Endometrium (tissue), 2 donors: ENCODE measurements around the gene QPCT.

ENCODE experiments used
- FAIRE-seq: peaks from 2 replicates; lab custom pipeline; 2012; peaks lifted over from hg19 to GRCh38; lab: Jason Lieb, UNC
- donor health status: control.
- donor health status: control.

Gene QPCT

DNA sequence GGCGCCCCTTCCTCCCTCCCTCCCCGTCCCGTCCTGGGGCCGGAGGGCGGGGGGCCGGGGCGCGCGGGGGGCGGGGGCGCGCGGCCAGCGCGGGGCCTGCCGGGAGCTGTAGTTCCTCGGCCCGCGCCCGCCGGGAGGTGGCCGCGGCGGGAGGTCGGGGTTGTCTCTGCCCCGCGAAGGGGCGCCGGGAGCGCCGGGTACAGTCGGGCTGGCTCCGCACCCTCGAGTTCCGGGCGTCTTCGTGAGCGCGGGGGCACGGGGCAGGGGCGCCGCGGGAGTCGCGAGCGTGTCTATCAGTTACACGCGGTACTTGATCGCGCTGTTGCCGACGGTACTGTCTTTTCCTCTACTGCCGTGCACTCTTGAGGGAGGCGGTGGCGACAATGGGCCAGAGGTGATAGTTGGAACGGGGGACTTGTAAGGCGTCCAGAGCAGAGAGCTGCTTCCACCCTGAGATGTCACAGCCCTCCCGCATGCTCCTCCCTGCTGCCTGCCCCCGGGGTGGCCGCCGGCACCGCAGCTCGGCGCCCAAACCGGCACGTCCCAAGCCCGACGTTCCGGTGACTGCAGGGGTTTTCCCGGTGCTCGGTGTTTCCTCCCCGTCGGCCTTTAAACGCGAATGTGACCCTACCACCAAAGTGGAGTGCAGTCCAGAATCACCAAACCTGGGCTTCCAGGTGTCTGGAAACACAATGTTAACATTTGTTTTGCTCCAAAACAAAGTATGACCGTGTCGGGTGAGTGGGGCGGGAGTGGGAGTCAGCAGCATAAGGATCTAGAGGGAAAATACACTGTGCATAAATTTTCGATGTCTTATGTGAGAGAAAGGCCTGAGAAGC lies 19.4 kb upstream of the QPCT start, which contains the start of gene PRKD3:
Gene PRKD3 (minus strand): TSS at position 48 of the 839 bp plus-strand sequence. CDS start 8,309 bp downstream, outside the sequence.
- no peak for FAIRE-seq

DNA sequence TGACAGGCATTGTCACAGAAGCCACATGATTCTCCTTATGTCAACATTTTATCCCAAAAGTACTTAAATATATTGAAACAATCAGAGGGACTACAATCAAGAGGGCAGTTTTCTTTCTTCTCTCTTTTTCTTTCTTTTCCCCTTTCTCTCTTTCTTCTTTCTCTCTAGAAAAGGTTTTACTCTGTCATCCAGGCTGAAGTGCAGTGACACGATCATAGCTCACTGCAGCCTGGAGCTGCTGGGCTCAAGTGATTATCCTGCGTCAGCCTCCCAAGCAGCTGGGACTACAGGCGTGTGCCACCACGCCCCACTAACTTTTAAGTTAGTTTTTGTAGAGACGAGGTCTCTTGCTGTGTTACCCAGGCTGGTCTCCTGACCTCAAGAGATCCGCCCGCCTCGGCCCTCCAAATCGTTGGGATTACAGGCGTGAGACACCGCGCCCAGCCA lies 18.8 kb upstream of the QPCT start:
- no peak for FAIRE-seq

DNA sequence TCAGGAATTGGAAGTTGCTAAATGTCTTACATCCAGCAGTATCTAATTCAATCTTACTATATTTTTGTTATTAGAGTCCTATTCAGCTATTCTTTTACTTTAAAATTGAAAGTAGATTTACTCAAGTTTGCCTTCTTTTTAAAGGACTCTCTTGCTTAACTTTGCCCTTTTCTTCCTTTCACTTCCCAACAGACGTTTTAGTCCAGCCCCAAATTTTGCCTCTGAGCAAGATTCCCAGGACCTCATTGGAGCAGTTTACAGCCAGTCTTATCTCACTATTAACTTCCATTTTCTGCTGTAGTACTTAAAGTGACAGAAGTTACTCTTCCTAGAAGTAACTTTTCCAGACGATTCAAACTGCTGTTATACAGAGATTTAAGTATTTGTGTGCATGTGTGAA lies 18.1 kb upstream of the QPCT start:
- FAIRE-seq, result peak; percentile 33

DNA sequence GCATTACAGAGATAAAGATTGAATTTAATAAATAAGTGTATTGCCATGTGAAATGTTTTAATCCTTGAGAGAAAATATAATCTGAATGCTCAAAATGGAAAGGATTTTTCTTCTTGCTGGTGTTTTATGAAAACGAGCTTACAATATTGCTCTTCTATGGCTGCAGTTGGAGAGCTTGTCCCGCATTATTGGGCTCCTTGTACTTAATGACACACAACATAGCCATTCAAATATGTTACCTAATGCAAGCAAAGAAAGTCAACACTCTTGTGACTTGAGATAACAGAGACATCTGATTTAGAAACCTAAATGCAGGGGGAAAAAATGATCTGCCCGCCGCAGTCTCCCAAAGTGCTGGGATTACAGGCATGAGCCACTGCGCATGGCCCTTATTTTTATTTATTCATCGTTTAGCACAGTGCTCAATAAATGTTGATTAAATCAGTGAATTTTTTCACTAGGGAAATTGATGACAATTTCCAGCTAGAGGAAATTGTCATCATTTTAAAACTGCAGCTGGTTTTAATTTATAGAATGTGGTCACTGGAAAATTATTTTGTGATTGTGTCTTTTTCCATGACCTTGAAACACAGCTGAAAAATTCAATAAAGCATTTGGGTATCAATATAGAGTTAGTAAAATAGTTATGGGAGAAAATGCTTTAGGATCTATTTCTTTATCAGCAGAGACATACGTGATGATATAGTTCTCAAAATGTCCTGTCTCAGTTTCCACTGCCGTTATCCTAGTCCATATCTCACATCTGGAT lies 17.4 kb upstream of the QPCT start:
- FAIRE-seq, result no peak

DNA sequence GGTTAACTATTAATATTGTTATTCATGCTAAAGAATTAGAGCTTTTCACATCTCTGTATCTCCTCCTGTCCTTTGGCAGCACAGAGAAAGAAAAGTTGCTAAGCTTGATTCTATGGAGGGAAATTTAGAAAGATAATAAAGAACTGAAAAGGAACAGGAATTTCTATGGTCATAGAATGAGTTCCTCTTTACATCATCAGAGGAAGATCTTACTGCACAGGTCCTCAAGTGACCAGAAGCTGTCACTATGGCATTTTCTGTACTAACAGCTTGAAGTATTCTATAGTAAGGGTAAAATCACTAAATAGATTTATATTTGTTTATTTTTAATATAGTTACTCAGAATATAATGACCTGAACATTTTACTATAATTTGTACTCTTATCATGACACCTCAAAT lies 13.7 kb upstream of the QPCT start:
- FAIRE-seq, result no peak

DNA sequence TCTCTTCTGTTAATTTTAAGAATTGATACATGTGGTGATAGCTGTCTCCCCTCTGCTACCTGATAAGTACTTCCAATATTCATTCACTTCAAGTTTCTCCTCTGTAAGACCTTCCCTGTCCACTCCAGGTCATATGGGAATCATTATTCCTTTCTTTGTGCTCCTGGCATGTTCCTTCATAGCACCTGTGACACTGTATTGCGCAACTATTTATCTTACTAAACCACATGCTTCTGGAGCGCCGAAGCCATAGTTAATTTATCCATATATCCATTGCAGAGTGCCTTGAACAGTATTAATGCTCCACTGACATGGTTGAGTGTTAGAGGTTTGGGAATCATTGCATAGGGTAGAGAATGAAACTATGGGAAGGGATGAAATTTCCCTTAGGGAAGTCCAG lies 11.9 kb upstream of the QPCT start:
- FAIRE-seq, result no peak

DNA sequence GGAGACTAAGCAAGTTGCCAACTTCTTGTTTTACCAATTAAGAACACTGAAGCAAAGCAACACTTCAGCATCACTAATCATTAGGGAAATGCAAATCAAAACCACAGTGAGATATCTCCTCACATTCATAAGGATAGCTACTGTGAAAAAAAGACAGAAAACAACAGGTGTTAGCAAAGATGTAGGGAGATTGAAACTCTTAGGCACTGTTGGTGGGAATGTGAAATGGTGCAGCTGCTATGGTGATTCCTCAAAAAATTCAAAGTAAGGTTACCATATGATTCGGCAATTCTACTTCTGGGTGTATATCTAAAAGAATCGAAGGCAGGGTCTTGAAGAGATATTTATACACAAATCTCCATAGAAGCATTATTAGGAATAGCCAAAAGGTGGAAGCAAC lies 11.2 kb upstream of the QPCT start:
- no peak for FAIRE-seq

DNA sequence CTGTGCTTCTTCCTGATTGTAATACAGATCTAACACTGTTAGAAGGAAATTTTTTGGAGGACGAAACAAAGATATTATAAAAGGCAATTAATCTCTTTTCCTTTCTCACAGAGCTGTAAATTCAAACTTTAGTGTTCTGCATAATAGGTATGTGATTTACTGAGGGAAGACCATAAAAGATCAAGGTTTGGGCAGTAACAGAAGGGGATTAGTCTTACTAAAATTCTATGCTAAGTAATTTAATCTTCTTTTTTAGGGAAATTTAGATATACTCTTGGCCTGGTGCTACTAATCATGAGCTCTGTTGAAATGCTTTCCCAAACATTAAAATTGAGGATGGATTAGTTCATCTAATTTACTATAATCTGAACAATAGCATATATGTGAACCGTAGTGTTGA lies 8.8 kb upstream of the QPCT start:
- no peak for FAIRE-seq

DNA sequence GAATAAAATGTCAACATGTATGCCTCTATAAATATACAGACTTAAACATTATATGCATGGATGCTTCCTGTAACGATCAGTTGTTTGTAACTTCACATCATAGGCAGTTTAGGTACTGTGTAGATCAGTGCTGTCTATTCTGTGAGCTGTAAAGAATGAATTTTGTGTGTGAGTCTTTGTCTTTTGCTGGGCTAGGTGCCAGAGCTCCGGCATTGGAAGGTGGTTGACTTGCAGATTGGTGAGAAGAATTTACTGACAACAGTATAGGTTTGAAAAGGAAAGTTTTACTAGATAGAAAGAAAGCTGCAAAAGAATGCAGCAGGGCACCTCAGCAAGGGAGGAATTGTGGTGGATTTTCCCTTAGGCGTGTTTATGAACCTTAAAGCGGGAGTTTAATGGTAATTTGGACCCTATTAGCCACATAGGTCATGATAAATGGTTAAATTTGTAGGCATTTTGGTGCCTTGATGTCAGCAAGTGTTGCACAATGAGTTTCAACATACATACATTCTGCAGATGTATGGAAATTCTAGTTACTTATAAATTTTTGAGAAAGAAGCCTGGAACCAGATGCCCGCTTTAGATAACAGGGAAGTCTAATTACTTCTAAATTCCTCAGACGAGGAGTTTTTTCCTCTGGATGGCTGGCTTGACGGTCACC lies 6.7 kb upstream of the QPCT start:
- no peak for FAIRE-seq

DNA sequence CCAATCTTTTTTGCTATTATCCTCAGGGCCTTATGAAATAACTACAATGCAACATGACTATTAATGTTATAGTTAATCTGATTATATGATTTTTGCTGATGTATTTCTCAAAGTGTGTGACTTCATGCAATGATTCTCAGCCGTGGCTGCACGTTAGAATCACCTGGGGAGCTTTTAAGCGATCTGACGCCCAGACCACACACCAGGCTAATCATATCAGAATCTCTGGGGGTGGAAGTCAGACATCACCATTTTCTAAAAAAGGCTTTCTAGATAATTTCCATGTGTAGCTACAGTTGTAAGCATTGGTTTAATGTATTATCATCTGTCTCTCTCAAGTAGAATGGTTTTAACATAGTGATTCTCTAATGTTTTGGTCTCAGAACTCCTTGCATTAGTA lies 5.5 kb upstream of the QPCT start:
- FAIRE-seq, result no peak

DNA sequence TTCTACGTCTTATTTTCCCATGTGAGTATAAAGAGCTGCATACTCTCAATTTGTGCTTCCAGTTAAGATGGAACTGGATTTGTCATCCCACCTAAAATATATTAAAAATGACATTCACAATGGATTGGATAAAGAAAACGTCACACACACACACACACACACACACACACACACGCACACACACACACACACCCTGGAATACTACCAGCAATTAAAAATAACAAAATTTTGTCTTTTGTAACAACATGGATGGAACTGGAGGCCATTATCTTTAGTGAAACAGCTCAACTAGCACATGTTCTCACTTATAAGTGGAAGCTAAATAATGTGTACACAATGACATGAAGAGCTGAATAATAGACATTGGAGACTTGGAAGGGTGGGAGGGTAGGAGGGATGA lies 3.8 kb upstream of the QPCT start:
- no peak for FAIRE-seq

DNA sequence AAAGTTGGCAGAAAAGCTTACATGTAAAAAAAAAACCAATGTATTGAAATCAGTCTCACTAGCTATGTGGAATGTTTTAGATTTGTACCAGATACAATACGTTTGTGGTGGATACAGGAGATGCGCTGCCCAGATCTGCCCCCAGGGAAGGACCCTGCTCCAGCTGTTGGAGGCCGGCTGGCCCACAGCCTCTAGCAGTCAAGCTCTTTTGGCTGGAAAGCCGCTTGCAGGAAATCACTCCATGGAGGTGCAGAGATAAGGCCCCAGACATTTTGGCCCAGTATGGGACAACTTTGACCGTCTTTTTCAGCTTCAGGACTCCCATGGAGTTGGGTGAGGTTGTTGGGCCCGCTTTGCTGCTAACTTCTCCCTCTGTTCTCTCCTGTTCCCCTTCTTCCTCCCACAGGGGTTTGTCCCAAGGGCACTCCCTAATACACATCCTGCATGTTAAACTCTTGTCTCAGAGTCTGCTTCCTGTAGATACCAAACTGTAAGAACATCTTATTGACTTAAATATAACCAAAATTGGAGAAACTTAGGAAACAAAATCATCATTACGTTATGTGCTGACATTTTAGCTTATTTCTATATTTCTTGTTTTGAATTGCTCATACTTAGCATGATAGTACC lies 1.7 kb upstream of the QPCT start:
- no peak for FAIRE-seq

DNA sequence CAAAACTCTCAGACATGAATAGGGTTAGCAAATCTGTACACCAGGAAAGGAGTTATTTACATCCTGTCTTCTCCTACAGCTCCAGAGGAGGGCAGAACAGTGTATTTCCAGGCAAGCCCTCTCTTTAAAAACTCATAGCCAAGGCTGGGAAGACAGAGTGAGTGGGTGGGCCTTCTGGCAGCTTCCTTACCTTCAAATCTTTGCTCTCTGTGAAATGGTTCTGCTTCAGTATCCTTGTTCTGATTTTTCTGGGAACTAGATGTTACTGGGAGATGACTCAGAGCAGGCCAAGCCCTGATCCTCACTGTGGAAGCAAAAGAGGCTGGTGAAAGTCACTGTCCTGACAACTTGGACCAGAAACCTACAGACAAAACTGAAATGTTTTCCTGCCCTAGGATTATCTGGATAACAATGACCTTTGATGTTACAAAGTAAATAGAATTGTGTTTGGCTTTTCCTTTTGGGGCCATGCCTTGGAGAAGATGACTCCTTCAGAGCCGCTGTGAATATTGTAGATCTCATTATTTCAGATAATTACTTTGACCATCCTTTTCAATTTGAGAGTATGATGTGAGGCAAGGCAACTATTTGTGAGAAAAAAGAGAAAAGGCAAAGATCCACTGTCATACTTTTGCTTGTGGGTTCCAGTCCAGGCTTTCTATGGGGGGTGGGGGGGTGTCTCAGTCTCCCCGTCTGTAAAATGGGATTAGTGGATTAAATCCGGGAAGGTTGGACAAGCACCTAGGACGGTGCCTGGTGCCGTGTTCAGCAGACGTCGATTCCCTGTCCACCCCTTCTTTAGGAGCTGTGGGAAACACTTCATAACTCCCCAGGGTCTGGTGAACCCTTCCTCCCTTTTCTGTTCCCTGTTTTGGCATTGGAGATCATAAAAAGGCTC lies 644 bp upstream of the QPCT start:
- no peak for FAIRE-seq

DNA sequence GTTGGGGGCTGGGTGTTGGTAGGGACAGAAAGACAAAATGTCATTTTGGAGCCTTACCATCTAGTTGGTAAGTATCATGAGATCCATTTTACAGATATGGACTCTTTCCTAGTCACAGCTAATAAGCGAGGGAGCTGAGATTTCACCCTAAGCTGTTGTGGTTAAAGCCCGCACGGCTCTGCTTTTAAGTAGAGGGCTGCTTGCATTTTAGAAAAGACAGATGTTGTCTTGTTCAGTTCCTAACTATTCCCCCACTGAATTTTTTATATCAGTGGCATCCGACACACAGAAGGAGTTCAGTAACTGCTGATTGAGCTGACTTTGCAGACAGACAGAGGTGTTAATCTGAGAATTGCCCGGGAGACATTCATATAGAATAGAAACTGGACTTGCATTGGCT lies 3.7 kb downstream of the QPCT start:
- FAIRE-seq, result no peak

DNA sequence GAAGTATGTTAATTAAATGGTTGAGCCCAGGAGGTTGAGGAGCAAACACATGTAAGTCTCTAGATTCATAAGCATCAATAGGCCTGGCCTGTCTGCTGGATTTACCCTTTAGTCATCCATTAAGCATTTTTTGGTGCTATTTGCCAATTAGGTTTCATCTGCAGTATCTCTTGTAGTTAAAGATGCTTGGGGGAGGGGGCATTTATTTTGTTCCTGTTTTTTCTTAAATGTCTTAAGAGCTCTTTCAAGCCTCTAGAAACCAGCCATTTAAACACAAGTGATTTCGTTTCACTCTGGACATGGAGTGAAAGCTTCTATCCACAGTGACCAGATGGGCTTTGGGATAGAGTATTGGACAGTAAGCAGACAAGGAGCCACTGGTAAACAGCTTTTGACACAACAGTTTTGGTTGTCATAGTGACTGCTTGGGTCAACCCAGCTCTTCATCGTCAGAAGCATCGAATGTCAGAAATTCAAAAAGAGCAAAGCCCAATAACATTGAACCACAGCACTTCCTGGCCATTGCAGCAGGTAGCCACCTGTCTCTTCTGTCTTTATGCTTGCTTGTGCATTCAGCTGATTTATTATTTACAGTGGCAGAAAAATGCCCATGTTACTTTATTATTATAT lies 4.9 kb downstream of the QPCT start:
- no peak for FAIRE-seq

DNA sequence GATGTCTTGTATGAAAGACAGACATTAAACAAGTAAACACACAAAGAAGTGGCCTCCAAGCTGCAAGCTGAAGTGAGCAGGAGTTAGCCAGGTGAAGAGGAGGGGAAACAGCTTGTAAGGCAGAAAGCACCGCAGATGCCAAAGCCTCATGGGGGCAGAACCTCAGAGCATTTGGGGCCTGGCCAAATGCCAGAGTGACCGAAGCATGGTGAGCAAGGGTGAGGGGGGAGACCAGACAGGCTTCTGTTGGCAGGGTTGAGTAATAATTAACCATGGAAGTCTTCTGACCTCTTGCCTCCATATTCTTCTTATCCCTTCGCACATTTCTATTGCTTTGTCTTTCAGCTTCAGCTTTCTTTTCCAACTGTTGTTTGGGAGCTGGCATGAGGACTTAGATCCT lies 5.6 kb downstream of the QPCT start:
- FAIRE-seq, result no peak

DNA sequence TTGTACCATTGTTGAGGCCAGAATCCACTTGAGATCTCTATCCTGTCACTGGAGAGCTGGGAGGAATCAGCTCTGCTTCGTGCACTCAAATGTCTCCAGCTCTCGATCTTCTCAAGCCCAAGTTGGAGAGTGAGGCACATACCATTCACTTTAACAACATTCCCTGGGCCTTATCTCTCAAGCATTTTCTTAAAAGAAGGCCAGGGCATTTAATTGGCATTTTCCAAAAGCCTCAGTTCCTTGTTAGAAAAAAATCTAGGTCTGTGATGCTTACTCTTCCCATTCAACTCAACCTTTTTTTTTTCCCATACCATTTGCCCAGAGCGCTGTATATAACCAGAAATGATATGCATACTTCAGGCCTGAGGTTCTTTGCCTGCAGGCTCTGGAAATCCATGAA lies 10.1 kb downstream of the QPCT start:
- FAIRE-seq, result no peak

DNA sequence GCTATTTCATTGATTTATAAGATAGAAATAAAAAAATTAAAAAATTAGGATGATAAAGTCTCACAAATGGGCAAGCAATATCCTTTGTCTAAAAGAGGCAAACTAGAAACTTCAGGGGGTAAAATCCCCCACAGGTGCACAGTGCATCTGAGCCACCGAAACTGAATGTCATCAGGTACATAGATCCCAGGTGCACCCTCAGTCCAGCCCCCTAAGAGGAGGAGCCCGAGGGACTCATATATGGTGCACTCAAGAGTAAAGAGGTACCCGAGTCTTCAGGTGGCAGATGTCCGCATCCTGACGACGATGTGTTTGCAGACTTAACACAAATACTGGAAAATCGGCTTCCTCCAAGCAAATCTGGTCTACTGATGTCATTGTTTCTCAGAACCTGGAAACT lies 11.3 kb downstream of the QPCT start:
- FAIRE-seq, result no peak

DNA sequence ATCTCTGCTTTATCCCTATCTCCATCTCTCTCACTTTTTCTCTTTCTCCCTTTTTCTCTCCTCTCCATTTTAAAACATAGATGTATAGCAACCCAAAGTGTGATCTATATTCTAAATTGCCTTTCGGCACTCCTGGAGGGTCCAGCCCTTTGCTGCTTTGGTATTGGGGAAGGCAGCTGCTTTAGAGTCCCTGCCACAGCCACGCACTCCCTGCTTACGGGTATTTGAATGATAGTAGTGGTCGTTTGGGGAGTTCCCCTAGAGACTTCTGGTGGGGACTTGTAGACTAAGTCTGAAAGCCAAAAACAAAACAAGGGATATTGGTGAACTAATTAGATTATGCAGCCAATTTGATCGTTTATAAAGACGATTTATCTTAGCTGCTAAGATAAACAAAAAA lies 11.9 kb downstream of the QPCT start:
- no peak for FAIRE-seq

DNA sequence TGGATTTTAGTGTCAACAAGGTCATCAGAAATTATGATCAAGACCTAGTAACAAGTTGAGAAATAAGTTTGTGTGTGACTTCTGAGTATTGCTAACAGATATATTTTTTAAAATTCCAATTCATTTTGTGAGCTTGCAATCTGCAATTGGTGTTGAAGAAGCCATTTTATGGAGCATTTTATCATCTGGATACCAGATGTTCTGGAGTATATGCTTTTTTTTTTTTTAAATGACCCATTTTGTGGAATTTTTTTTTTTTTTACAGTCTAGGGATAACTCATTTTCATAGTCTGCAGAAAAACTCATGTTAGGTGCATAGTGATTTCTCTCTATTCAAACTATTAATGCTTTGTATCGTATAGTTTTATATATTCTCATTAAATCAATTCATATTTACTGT lies 12.6 kb downstream of the QPCT start:
- FAIRE-seq, result peak; percentile 93

DNA sequence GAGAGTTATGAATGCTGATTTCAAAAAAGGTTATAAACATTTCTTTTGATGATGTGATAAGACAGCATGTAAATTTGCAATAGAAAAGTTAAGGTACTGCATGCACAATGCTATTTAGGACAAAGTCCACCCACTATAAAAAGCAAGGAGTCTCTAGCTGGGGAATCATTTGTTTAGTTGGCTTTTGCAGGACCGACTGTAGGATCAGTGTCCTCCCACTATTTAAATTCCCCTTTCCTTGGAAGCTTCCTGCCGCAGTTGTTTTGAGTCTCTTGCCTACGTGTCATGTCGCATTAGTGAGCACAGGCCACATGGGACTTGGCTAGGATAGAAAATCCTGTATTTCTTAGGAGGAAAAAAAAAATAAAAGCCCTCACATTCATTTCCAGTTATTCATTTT lies 13.1 kb downstream of the QPCT start:
- no peak for FAIRE-seq
